ENCODE data around the gene BCL2L13.
"Not testable (repeated sequence)": the region's sequence is repeated elsewhere in the genome, so short reads cannot be mapped to it uniquely, and the experiment has no call there.

Gene BCL2L13

DNA sequence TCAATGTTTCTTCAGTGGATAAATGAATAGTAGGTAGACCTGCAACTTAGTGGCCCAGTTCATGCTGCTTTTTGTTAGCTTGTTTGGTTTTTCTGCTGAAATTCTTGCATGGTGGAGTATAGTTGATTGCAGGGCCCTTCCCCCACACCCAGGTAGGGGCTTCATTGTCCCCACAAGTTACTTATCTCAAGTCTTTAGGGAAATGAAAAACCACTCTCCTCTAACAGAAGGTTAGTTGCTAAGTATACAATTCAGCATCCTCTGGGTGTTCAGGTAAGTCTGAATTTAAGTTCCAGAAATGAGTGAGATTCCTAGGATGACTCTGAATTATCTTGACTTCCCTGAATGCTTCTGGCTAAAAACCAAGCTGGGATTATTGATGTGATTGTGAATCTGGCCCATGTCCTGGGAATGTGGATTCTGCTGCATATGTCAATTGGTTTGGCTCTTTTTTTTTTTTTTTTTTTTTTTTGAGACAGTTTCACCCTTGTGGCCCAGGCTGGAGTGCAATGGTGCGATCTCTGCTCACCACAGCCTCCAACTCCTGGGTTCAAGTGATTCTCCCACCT is 40.3 kb downstream of the BCL2L13 start:
- no peaks in the 10 kb centered on the region for H3K4me1 ChIP-seq (ENCODE audit: insufficient read depth, low read length)
- peaks cover 2% of the 10 kb centered on the region for H3K36me3 ChIP-seq (ENCODE audit: insufficient read depth, low read length)
- H3K27me3 ChIP-seq (ENCODE audit: insufficient read depth, low read length): no peaks in the 10 kb centered on the region
- no peak overlapping the region for H2AFZ ChIP-seq (ENCODE audit: low read depth, low read length)
- no peak overlapping the region for H3K4me3 ChIP-seq (ENCODE audit: low read length)
- no peaks in the 10 kb centered on the region for H3K9me3 ChIP-seq (ENCODE audit: low read length)

DNA sequence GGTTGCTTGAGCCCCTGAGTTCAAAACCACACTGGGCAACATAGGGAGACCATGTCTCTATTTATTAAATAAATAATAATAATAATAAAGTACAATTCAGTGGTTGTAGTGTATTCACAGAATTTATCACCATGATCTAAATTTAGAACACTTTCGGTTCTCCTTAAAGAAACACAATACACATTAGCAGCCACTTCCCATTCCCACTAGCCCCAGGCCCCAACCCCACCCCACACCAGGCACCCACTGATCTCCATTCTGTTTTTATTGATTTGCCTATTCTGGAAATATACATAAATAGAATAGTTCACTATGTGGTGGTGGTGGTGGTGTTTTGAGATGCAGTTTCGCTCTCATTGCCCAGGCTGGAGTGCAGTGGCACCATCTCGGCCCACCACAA is 45.7 kb downstream of the BCL2L13 start:
- Histone ChIP-seq H3K27me3 (ENCODE audit: insufficient read depth, low read length) (no peaks in the 10 kb centered on the region), H3K36me3 (ENCODE audit: insufficient read depth, low read length) (peaks cover 21% of the 10 kb centered on the region), H3K9me3 (ENCODE audit: low read length) (peaks cover 3% of the 10 kb centered on the region)

DNA sequence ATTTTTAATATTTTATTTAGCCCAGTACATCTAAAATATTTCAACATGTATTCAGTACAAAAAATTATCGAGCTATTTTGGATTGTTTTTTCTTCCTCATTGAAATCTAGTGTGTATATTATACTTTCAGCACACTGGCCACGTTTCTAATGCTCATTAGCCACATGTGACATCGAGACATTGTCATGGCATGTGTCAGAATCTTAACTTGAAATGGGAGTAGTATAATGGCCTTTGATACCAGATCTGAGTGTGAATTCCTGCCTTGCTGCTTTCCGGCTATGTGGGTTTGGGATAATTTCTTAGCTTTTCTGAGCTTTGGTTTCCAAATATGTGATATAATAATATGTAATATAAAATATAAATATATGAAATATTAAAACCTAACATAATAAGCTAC is 54.3 kb downstream of the BCL2L13 start:
- no peaks in the 10 kb centered on the region for H3K27me3 ChIP-seq (ENCODE audit: insufficient read depth, low read length)
- no peak overlapping the region for H3K4me3 ChIP-seq (ENCODE audit: low read length)
- H3K36me3 ChIP-seq (ENCODE audit: insufficient read depth, low read length): peaks cover 11% of the 10 kb centered on the region
- no peak overlapping the region for H2AFZ ChIP-seq (ENCODE audit: low read depth, low read length)
- H3K9me3 ChIP-seq (ENCODE audit: low read length): no peaks in the 10 kb centered on the region
- H3K4me1 ChIP-seq (ENCODE audit: insufficient read depth, low read length): no peaks in the 10 kb centered on the region

More for the DNA sequence above, 45.7 kb downstream of the BCL2L13 start:
- no peaks in the 10 kb centered on the region for H3K4me1 ChIP-seq (ENCODE audit: insufficient read depth, low read length)
- H3K4me3 ChIP-seq (ENCODE audit: low read length): no peak overlapping the region
- no peak overlapping the region for H2AFZ ChIP-seq (ENCODE audit: low read depth, low read length)

DNA sequence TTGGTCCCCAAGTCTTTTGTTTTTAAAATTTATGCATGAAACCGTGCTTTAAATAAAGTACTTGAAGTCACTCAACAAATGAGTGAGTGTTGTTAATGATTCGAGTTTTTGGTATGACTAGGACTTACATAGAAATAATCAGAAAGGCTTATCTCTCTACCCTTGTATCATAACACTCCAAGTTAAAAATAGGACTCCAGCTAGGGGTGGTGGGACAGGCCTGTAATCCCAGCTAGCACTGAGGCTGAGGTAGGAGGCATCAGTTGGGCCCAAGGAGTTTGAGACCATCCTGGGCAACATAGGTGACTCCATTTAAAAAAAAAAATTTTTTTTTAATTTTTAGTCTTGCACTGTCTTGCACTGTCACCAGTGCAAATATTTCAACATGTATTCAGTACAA is 55.6 kb downstream of the BCL2L13 start:
- no peak overlapping the region for H3K4me3 ChIP-seq (ENCODE audit: low read length)
- H3K9me3 ChIP-seq (ENCODE audit: low read length): no peaks in the 10 kb centered on the region
- H3K27me3 ChIP-seq (ENCODE audit: insufficient read depth, low read length): no peaks in the 10 kb centered on the region

DNA sequence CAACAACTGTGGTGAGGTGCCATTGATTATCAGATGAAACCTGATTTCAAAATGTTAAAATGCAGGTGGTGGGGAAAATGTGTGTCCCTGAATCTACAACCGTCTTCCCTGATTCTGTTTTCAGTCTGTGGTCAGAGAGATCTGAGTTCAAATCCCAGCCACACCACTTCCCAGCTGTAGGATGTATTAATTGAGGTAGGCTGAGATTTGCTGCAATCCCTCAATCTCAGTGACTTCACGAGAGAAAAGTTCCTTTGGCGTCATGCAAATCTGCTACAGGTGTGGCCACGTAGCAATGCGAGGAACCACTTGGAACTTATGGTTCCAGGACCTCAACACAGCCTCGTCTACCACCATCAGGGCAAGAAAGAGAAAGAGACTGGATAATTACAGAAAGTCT is 56.2 kb downstream of the BCL2L13 start:
- no peak overlapping the region for H3K4me3 ChIP-seq (ENCODE audit: low read length)
- H3K9me3 ChIP-seq (ENCODE audit: low read length): no peaks in the 10 kb centered on the region
- H3K4me1 ChIP-seq (ENCODE audit: insufficient read depth, low read length): no peaks in the 10 kb centered on the region
- H3K27me3 ChIP-seq (ENCODE audit: insufficient read depth, low read length): no peaks in the 10 kb centered on the region
- peaks cover 9% of the 10 kb centered on the region for H3K36me3 ChIP-seq (ENCODE audit: insufficient read depth, low read length)
- H2AFZ ChIP-seq (ENCODE audit: low read depth, low read length): no peak overlapping the region

More for the DNA sequence above, 55.6 kb downstream of the BCL2L13 start:
- no peaks in the 10 kb centered on the region for H3K4me1 ChIP-seq (ENCODE audit: insufficient read depth, low read length)
- no peak overlapping the region for H2AFZ ChIP-seq (ENCODE audit: low read depth, low read length)
- H3K36me3 ChIP-seq (ENCODE audit: insufficient read depth, low read length): peaks cover 9% of the 10 kb centered on the region

DNA sequence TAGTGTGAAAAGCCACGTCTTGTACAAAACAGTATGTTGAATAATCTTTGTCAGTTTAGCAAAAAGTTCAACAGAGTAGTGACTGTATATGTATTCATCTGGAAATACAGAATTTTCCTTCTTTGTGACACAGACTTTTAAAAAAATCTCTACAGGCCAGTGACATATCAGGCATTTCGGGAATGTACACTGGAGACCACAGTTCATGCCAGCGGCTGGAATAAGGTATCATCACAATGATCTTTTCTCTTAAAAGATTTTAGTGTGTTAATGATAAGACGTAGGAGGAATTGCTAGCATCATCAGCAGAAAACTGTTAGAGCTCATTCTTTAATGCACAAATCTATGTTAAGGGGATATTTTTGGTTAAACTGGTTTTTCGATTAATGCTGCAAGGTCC is 57.4 kb downstream of the BCL2L13 start:
- H3K4me1 ChIP-seq (ENCODE audit: insufficient read depth, low read length): no peaks in the 10 kb centered on the region
- no peak overlapping the region for H3K4me3 ChIP-seq (ENCODE audit: low read length)
- no peak overlapping the region for H2AFZ ChIP-seq (ENCODE audit: low read depth, low read length)
- H3K9me3 ChIP-seq (ENCODE audit: low read length): no peaks in the 10 kb centered on the region
- H3K36me3 ChIP-seq (ENCODE audit: insufficient read depth, low read length): peaks cover 9% of the 10 kb centered on the region
- H3K27me3 ChIP-seq (ENCODE audit: insufficient read depth, low read length): no peaks in the 10 kb centered on the region

DNA sequence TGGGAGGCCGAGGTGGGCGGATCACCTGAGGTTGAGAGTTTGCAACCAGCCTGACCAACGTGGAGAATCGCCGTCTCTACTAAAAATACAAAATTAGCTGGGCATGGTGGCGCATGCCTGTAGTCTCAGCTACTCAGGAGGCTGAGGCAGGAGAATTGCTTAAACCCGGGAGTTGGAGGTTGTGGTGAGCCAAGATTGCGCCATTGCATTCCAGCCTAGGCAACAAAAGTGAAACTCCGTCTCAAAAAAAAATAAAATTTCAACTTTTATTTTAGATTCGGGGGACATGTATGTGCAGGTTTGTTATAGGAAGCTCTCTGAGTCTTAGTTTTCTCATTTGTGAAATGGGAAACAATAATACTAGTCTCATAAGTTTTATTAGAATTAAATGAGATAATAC is 58.6 kb downstream of the BCL2L13 start:
- not testable (repeated sequence) for H3K4me3 ChIP-seq (ENCODE audit: low read length); H2AFZ ChIP-seq (ENCODE audit: low read depth, low read length); H3K27me3 ChIP-seq (ENCODE audit: insufficient read depth, low read length); H3K4me1 ChIP-seq (ENCODE audit: insufficient read depth, low read length); H3K9me3 ChIP-seq (ENCODE audit: low read length)
- peaks cover 11% of the 10 kb centered on the region for H3K36me3 ChIP-seq (ENCODE audit: insufficient read depth, low read length)

DNA sequence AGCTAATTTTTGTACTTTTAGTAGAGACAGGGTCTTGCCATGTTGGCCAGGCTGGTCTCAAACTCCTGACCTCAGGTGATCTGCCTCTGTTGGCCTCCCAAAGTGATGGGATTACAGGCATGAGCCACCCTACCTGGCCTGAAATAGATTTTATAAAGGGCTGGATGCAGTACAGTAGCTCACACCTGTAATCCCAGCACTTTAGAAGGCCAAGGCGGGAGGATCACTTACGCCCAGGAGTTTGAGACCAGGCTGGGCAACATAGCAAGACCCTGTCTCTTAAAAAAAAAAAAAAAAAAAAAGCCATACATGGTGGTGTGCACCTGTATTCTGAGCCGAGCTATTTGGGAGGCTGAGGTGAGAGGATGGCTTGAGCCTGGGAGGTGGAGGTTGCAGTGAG is 59.7 kb downstream of the BCL2L13 start:
- not testable (repeated sequence) for H3K4me1 ChIP-seq (ENCODE audit: insufficient read depth, low read length); H2AFZ ChIP-seq (ENCODE audit: low read depth, low read length); H3K27me3 ChIP-seq (ENCODE audit: insufficient read depth, low read length); H3K9me3 ChIP-seq (ENCODE audit: low read length); H3K4me3 ChIP-seq (ENCODE audit: low read length)
- H3K36me3 ChIP-seq (ENCODE audit: insufficient read depth, low read length): peaks cover 16% of the 10 kb centered on the region

DNA sequence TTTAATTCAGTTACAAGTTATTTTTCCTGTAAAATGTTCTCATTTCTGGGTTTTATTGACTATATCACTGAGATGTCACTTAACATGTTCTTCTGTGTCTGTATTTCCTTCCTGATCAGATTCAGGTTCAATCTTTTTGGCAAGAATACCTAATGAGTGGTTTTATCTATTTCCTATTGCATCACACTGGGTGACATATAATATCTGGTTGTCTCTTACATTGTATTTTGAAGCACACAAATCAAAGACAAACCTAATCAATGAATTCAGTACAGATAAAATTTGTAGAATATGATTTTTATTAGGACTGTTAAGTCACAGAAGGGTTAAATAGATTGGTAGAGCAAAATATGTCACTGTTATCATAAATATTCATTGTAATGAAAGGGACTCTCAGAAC is 60.4 kb downstream of the BCL2L13 start:
- no peaks in the 10 kb centered on the region for H3K9me3 ChIP-seq (ENCODE audit: low read length)
- no peaks in the 10 kb centered on the region for H3K4me1 ChIP-seq (ENCODE audit: insufficient read depth, low read length)
- H3K36me3 ChIP-seq (ENCODE audit: insufficient read depth, low read length): peaks cover 20% of the 10 kb centered on the region
- no peak overlapping the region for H2AFZ ChIP-seq (ENCODE audit: low read depth, low read length)
- H3K4me3 ChIP-seq (ENCODE audit: low read length): no peak overlapping the region
- H3K27me3 ChIP-seq (ENCODE audit: insufficient read depth, low read length): no peaks in the 10 kb centered on the region

DNA sequence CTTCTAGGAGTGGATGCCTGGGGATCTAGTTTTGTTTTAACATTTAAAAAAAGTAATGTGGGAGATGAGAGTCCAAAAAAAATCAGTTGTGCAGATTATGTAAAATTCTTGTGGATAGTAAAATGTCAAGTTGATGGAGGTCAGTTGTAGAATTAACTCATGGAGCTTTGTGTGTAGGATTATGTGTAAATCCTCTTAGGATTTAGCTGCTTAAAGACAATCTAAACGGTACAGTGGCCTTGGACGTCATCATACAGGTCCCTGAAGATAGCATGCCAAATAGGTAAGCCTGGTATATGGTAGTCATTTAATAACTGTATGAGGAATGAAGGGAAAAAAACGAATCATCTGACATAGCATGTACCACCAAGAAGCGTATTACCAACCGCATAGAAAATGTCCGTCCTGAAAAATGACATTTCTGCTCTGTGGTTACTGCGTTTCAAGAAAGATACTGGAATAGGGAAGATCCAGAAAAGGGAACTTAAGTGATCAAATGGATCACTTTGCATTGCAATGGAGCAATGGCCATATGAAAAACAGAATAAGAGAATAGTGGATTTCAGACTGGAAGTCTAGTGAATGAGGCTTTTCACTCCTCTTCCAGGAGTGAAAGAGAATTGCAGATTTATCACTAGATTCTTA is 61.3 kb downstream of the BCL2L13 start:
- Histone ChIP-seq H3K36me3 (ENCODE audit: insufficient read depth, low read length) (peaks cover 22% of the 10 kb centered on the region), H3K9me3 (ENCODE audit: low read length) (no peaks in the 10 kb centered on the region), H3K4me3 (ENCODE audit: low read length) (no peak overlapping the region), H2AFZ (ENCODE audit: low read depth, low read length) (no peak overlapping the region), H3K27me3 (ENCODE audit: insufficient read depth, low read length) (no peaks in the 10 kb centered on the region), H3K4me1 (ENCODE audit: insufficient read depth, low read length) (no peaks in the 10 kb centered on the region)

DNA sequence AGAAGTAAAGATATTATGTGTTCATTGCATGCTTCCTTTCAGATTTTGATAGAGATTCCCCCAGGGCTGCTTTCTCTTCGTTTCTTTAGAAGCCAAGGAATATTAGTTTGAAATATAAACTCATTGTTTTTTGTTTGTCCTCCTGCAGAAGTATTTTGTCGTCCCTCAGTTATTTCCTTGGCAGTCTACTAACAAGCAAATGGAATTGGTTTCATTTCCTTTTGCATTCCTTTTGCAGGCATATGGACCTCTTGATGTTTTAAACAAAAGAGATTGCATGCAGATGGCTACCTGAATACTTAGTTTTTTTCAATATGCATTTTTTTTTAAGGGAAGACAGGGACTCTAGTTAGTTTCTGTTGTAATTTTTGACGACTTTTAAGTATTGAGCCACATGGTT is 62.2 kb downstream of the BCL2L13 start:
- H3K27me3 ChIP-seq (ENCODE audit: insufficient read depth, low read length): no peaks in the 10 kb centered on the region
- H3K4me3 ChIP-seq (ENCODE audit: low read length): no peak overlapping the region
- H2AFZ ChIP-seq (ENCODE audit: low read depth, low read length): no peak overlapping the region
- peaks cover 26% of the 10 kb centered on the region for H3K36me3 ChIP-seq (ENCODE audit: insufficient read depth, low read length)
- H3K9me3 ChIP-seq (ENCODE audit: low read length): no peaks in the 10 kb centered on the region
- H3K4me1 ChIP-seq (ENCODE audit: insufficient read depth, low read length): no peaks in the 10 kb centered on the region

DNA sequence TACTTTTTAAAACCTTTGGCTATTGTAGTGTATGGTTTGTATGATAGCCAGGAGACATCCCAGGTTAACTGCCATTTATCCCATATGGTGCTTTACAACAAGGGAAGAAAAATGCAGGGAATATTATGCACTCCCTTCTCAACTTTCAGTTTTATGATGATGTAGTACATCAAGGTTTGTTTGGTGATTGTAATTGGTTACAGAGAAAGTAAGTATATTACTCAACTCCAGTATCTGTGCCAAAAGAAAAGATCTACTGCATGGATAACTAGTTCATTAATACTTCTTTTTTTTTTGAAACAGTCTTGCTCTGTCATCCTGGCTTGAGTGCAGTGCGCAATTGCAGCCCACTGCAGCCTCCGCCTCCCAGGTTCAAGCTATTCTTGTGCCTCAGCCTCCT is 65.3 kb downstream of the BCL2L13 start:
- Histone ChIP-seq H2AFZ (ENCODE audit: low read depth, low read length) (no peak overlapping the region), H3K9me3 (ENCODE audit: low read length) (no peaks in the 10 kb centered on the region), H3K36me3 (ENCODE audit: insufficient read depth, low read length) (peaks cover 20% of the 10 kb centered on the region), H3K27me3 (ENCODE audit: insufficient read depth, low read length) (no peaks in the 10 kb centered on the region), H3K4me1 (ENCODE audit: insufficient read depth, low read length) (peaks cover 5% of the 10 kb centered on the region), H3K4me3 (ENCODE audit: low read length) (no peak overlapping the region)

DNA sequence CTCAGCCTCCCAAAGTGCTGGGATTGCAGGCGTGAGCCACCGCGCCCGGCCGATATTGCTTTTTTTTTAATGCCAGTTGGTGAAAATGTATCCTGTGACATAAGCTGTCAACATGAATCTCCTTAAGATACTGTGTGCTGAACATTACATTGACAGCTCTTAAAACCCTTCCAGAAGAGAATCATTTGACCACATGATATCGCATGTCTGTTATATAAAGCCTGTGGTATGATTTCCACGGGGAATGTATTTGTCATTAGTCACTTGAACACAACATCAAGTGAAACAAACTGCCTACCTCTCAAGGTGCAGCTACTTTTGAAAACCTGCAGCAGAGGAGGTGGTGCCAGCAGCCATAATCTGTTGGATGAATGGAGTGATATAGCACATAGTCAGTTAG is 67.0 kb downstream of the BCL2L13 start:
- no peaks in the 10 kb centered on the region for H3K9me3 ChIP-seq (ENCODE audit: low read length)

More for the DNA sequence above, 67.0 kb downstream of the BCL2L13 start:
- no peak overlapping the region for H2AFZ ChIP-seq (ENCODE audit: low read depth, low read length)
- peaks cover 17% of the 10 kb centered on the region for H3K36me3 ChIP-seq (ENCODE audit: insufficient read depth, low read length)
- no peak overlapping the region for H3K4me3 ChIP-seq (ENCODE audit: low read length)
- no peaks in the 10 kb centered on the region for H3K27me3 ChIP-seq (ENCODE audit: insufficient read depth, low read length)
- H3K4me1 ChIP-seq (ENCODE audit: insufficient read depth, low read length): peaks cover 5% of the 10 kb centered on the region
